HG02938 (cell line): Measurements from ENCODE around the gene CMTM8.

Experiments used
- ATAC-seq: cut with Tn5 transposase; IDR thresholded peaks from one replicate; pipeline ENCODE4 v1.9.1; 2021; ENCODE audit warnings: mild to moderate bottlenecking, moderate library complexity; ENCODE audit not compliant: unreplicated experiment

Gene CMTM8

GRCh38 chr3:32334675-32335074, 96.2 kb downstream of the CMTM8 start:
- no peak for ATAC-seq

GRCh38 chr3:32335365-32336112, 97.1 kb downstream of the CMTM8 start:
- ATAC-seq = no peak

GRCh38 chr3:32336113-32336498, 97.6 kb downstream of the CMTM8 start:
- ATAC-seq = no peak

GRCh38 chr3:32337505-32337904, 99.0 kb downstream of the CMTM8 start:
- no peak for ATAC-seq

GRCh38 chr3:32340039-32340438, 101.6 kb downstream of the CMTM8 start:
- ATAC-seq = no peak

GRCh38 chr3:32340611-32341365, 102.3 kb downstream of the CMTM8 start:
- no peak for ATAC-seq

- no peak for ATAC-seq
Observed at GRCh38 chr3:32347343-32348125, 109.1 kb downstream of the CMTM8 start.

GRCh38 chr3:32349184-32349583, 110.7 kb downstream of the CMTM8 start:
- ATAC-seq = no peak

GRCh38 chr3:32352563-32352962, 114.1 kb downstream of the CMTM8 start:
- no peak for ATAC-seq

GRCh38 chr3:32353351-32353750, 114.9 kb downstream of the CMTM8 start:
- ATAC-seq = no peak

GRCh38 chr3:32354362-32354778, 115.9 kb downstream of the CMTM8 start:
- ATAC-seq = no peak

- no peak for ATAC-seq
Observed at GRCh38 chr3:32355751-32356291, 117.3 kb downstream of the CMTM8 start.

GRCh38 chr3:32359766-32360492, 121.4 kb downstream of the CMTM8 start:
- no peak for ATAC-seq

GRCh38 chr3:32360493-32360827, 122.0 kb downstream of the CMTM8 start:
- ATAC-seq = no peak

- ATAC-seq = no peak
Observed at GRCh38 chr3:32366638-32367397, 128.3 kb downstream of the CMTM8 start.

GRCh38 chr3:32367442-32367841, 129.0 kb downstream of the CMTM8 start:
- no peak for ATAC-seq

GRCh38 chr3:32371461-32372212, 133.2 kb downstream of the CMTM8 start:
- no peak for ATAC-seq

- ATAC-seq = no peak
Observed at GRCh38 chr3:32372213-32372490, 133.7 kb downstream of the CMTM8 start.

GRCh38 chr3:32373276-32373675, 134.8 kb downstream of the CMTM8 start:
- ATAC-seq = no peak

GRCh38 chr3:32373844-32374243, 135.4 kb downstream of the CMTM8 start:
- no peak for ATAC-seq
